Breast epithelium (tissue), 3 donors: ENCODE results near the gene OR5AU1.

Experiments
- POLR2A ChIP-seq: fragments of 450-650 bp; IDR thresholded peaks from one replicate; pipeline ENCODE4 v1.6.1; 2016; ENCODE audit warnings: antibody characterized with exemption, mild to moderate bottlenecking, moderate library complexity
- POLR2AphosphoS5 ChIP-seq, 3 donors: sonication (generic); formaldehyde crosslinking; IDR thresholded peaks; one replicate each; pipeline ENCODE4 v1.6.1; 2017; ENCODE audit warnings: antibody characterized with exemption in 3 of 3
- TF ChIP-seq, protein P1 (sequence below), 3 donors: fragments of 450-650 bp; IDR thresholded peaks; one replicate each; pipeline ENCODE4 v1.5.1; 2016 to 2017; ENCODE audit warnings: antibody characterized with exemption in 3 of 3, mild to moderate bottlenecking in 3 of 3, moderate library complexity in 3 of 3

GRCh38 chr14:21142357-21142756 lies 13.5 kb downstream of the OR5AU1 start:
- TF ChIP-seq, protein P1, sequence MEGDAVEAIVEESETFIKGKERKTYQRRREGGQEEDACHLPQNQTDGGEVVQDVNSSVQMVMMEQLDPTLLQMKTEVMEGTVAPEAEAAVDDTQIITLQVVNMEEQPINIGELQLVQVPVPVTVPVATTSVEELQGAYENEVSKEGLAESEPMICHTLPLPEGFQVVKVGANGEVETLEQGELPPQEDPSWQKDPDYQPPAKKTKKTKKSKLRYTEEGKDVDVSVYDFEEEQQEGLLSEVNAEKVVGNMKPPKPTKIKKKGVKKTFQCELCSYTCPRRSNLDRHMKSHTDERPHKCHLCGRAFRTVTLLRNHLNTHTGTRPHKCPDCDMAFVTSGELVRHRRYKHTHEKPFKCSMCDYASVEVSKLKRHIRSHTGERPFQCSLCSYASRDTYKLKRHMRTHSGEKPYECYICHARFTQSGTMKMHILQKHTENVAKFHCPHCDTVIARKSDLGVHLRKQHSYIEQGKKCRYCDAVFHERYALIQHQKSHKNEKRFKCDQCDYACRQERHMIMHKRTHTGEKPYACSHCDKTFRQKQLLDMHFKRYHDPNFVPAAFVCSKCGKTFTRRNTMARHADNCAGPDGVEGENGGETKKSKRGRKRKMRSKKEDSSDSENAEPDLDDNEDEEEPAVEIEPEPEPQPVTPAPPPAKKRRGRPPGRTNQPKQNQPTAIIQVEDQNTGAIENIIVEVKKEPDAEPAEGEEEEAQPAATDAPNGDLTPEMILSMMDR (IDR thresholded peaks at IDR 0.05): no peak
- no peak for TF ChIP-seq POLR2AphosphoS5 (IDR thresholded peaks at IDR 0.05)
- no peak for TF ChIP-seq POLR2A
